GM12878 (cell line): Measurements from ENCODE around the gene FFAR1. TPM values are rescaled to one million over a fixed set of nuclear protein-coding genes. Genes with fewer than 3 reads are reported as not detected.

Source experiments
- ATAC-seq: fragments of 200-7000 bp; cut with Tn5 transposase; 3 replicates; pipeline ENCODE4 v1.9.1; 2020; ENCODE audit warnings: mild to moderate bottlenecking, moderate library complexity
- BruUV-seq: library from RNA; stranded (reverse); fragments of 400-500 nt; replicated peaks from 2 replicates; lab custom pipeline; 2021; lab: Mats Ljungman, UMichigan
- CTCF ChIA-PET: fragments of 300-600 bp; sonication (Branson Sonifier 250); formaldehyde crosslinking; extraction: SDS; loops from one replicate; lab custom pipeline; 2021; ENCODE audit warnings: inconsistent platforms; lab: Yijun Ruan, JAX
- POLR2A ChIA-PET: fragments of 350-600 bp; formaldehyde crosslinking; extraction: SDS; loops from one replicate; lab custom pipeline; 2021; ENCODE audit warnings: inconsistent platforms; lab: Charles Lee
- RAD21 ChIA-PET: fragments of 300-600 bp; sonication (Branson Sonifier 250); formaldehyde crosslinking; loops from one replicate; lab custom pipeline; 2023; ENCODE audit warnings: antibody characterized with exemption; ENCODE audit not compliant: unreplicated experiment; lab: Charles Lee
- SMC1A ChIA-PET: fragments of 300-600 bp; sonication (Branson Sonifier 250); formaldehyde crosslinking; loops from one replicate; lab custom pipeline; 2023; ENCODE audit not compliant: unreplicated experiment, uncharacterized antibody; lab: Charles Lee
- DNase-seq: peaks from one replicate; pipeline ENCODE4 v3.0.0-alpha.2; 2011; ENCODE audit warnings: low read depth, low spot score
- FAIRE-seq: peaks from 3 replicates; lab custom pipeline; 2011; peaks lifted over from hg19 to GRCh38; lab: Jason Lieb, UNC
- H2AFZ ChIP-seq: 2 replicates; pipeline ENCODE4 v1.6.0; 2011; ENCODE audit warnings: low read depth, low read length, control low read depth; ENCODE audit not compliant: control insufficient read depth
- H3K27ac ChIP-seq: 2 replicates; pipeline ENCODE4 v1.5.1; 2011; ENCODE audit warnings: control low read depth; ENCODE audit not compliant: control insufficient read depth, insufficient read depth
- H3K27me3 ChIP-seq, 2 experiments: replicated peaks in 1 of 2; 2 replicates each; pipeline versions ENCODE4 v1.6.0 to v1.6.1; 2011; ENCODE audit warnings: low read length in 1 of 2; ENCODE audit not compliant: control insufficient read depth in 2 of 2, insufficient read depth in 2 of 2
- H3K36me3 ChIP-seq, 2 experiments: 2 replicates each; pipeline ENCODE4 v1.5.1; 2011; ENCODE audit warnings: low read length in 1 of 2; ENCODE audit not compliant: control insufficient read depth in 2 of 2, insufficient read depth in 2 of 2
- H3K4me1 ChIP-seq: 2 replicates; pipeline ENCODE4 v1.6.1; 2011; ENCODE audit warnings: mild to moderate bottlenecking, low read length, moderate library complexity, mixed read lengths; ENCODE audit not compliant: control insufficient read depth, insufficient read depth
- H3K4me2 ChIP-seq: 2 replicates; pipeline ENCODE4 v1.6.0; 2011; ENCODE audit warnings: control low read depth; ENCODE audit not compliant: control insufficient read depth, insufficient read depth
- H3K4me3 ChIP-seq: fragments of 200-600 bp; sonication (generic); 2 replicates; pipeline ENCODE4 v1.5.1; 2016
- H3K79me2 ChIP-seq: 2 replicates; pipeline ENCODE4 v1.6.0; 2011; ENCODE audit warnings: low read length; ENCODE audit not compliant: control insufficient read depth, insufficient read depth
- H3K9ac ChIP-seq: 2 replicates; pipeline ENCODE4 v1.8.0; 2011; ENCODE audit warnings: low read length, control low read depth, mixed read lengths; ENCODE audit not compliant: control insufficient read depth, insufficient read depth
- H3K9me3 ChIP-seq: replicated peaks from 3 replicates; pipeline ENCODE4 v1.5.1; 2011; ENCODE audit warnings: mild to moderate bottlenecking, low read length; ENCODE audit not compliant: control insufficient read depth, insufficient read depth
- H4K20me1 ChIP-seq: 2 replicates; pipeline ENCODE4 v1.6.0; 2011; ENCODE audit not compliant: control insufficient read depth, insufficient read depth
- BHLHE40 ChIP-seq, 2 experiments: fragments of 450-650 bp in 1 of 2; IDR thresholded peaks; 2 replicates each; pipeline ENCODE4 v1.6.1; 2011 to 2017; ENCODE audit warnings: low read depth in 2 of 2, borderline replicate concordance in 1 of 2, improper control_type of control experiment in 1 of 2, low read length in 1 of 2, mild to moderate bottlenecking in 1 of 2
- CBX3 ChIP-seq: fragments of 200-600 bp; sonication (generic); IDR thresholded peaks from 2 replicates; pipeline ENCODE4 v1.6.1; 2016; ENCODE audit warnings: low read depth, borderline replicate concordance
- PAX8 ChIP-seq: fragments of 450-650 bp; IDR thresholded peaks from 2 replicates; pipeline ENCODE4 v1.6.1; 2017; ENCODE audit warnings: mild to moderate bottlenecking, moderate library complexity
- SIX5 ChIP-seq: IDR thresholded peaks from 2 replicates; pipeline ENCODE4 v1.6.1; 2011; ENCODE audit warnings: mild to moderate bottlenecking, low read depth, low read length, moderate library complexity; ENCODE audit not compliant: severe bottlenecking
- SMARCA5 ChIP-seq: fragments of 450-650 bp; IDR thresholded peaks from 2 replicates; pipeline ENCODE4 v1.6.1; 2017; ENCODE audit warnings: mild to moderate bottlenecking
- TARDBP ChIP-seq: IDR thresholded peaks from 2 replicates; pipeline ENCODE4 v1.6.1; 2016; ENCODE audit warnings: borderline replicate concordance
- WGBS: methylation state at CpG from one replicate; pipeline ENCODE4 v1.1.6; 2016; ENCODE audit warnings: low lambda C conversion rate; ENCODE audit not compliant: insufficient replicate concordance, insufficient coverage; ENCODE audit errors: missing lambda C conversion rate; 5-methylcytosine and 5-hydroxymethylcytosine counted together
- in situ Hi-C: fragments of 300-500 bp; cut with MboI; formaldehyde crosslinking; loops from 9 replicates; pipeline ENCODE4 v1.14.3; 2018; ENCODE audit warnings: mixed read lengths
- intact Hi-C: fragments of 100-400 bp; cut with micrococcal nuclease; formaldehyde crosslinking; loops from one replicate; pipeline ENCODE4 v1.14.2; 2022; ENCODE audit not compliant: unreplicated experiment
- polyA plus RNA-seq, 11 experiments: library from polyadenylated mRNA; depleted of rRNA in 4 of 11; unstranded in 6 of 11; stranded (reverse) in 5 of 11; fragments of >200 nt; fragmentation: Nextera tagmentation in 4 of 11; fragmentation: Illumina TruSeq in 1 of 11; extraction: Ambion mirVana in 4 of 11; extraction: Trizol in 1 of 11; gene quantifications; 1 replicate in 1 of 11; 2 replicates in 10 of 11; pipeline versions ENCODE4 v1.2.1 to v1.2.3, GENCODE V29; 2011 to 2016; ENCODE audit warnings: inconsistent platforms in 2 of 11, missing spikeins in 2 of 11, low read depth in 1 of 11
- total RNA-seq, 4 experiments: library from RNA; depleted of rRNA in 3 of 4; stranded (reverse); fragments of >200 nt in 3 of 4; fragmentation: Illumina TruSeq in 1 of 4; extraction: Trizol in 1 of 4; gene quantifications; 2 replicates each; pipeline versions ENCODE4 v1.2.1 to v1.2.3, GENCODE V29; 2013 to 2021
- TF ChIP-seq, protein P1 (sequence below): IDR thresholded peaks from 2 replicates; pipeline ENCODE4 v1.6.1; 2012; ENCODE audit warnings: low read depth, low read length, improper control_type of control experiment
- TF ChIP-seq, protein P2 (sequence below): IDR thresholded peaks from 2 replicates; pipeline ENCODE4 v1.6.1; 2012; ENCODE audit warnings: improper control_type of control experiment, low read depth, low read length; ENCODE audit not compliant: insufficient replicate concordance

FFAR1 gene
- total and polyA plus RNA-seq, 10 of the 15 experiments (the other 5 are each of a cell fraction or from before 2014, with no cell fraction given) = 0.05 to 0.62 (median 0.14) TPM; not detected in 2

DNA sequence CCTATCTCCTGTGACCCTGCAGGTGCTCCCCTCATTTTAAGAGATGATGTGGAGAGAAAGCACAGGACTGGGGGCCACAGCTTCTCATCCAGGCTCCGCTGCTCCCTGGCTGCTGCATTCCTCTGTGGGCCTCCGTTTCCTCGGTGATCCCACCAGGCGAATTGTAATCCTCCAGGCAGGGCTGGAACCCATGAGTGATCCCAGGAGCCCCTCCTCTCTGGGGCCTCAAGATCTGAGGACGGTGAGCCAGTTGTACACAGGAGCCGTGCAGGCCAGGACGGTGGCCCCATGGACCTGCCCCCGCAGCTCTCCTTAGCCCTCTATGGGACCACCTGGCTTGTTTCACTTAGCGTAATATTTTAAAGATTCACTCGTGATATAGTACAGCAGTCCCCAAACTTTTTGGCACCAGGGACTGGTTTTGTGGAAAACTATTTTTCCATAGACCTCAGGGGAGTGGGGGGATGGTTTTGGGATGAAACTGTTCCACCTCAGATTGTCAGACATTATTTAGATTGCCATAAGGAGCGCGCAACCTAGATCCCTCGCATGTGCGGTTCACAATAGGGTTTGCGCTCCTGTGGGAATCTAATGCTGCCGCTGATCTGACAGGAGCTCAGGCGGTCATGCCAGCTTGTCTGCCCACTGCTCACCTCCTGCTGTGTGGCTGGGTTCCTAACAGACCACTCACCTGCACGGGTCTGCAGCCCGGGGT lies 16.2 kb downstream of the FFAR1 start:
- no peak for FAIRE-seq
- ChIA-PET SMC1A (interaction anchor here (1.2 to 2.7 kb wide), 2 partner anchors 11 kb away, joined by 4 to 9 read pairs; no protein-coding TSS in a partner anchor), POLR2A (no interaction called here), RAD21 (interaction anchor here (0.7 kb wide), 1 partner anchor 98 kb away, joined by 3 read pairs; no protein-coding TSS in a partner anchor), CTCF (interaction anchor here (1.2 to 1.7 kb wide), 2 partner anchors 104 to 147 kb away, joined by 3 to 4 read pairs; no protein-coding TSS in a partner anchor)
- Histone ChIP-seq H4K20me1 (no peaks in the 10 kb centered on the region), H3K79me2 (no peaks in the 10 kb centered on the region), H3K9ac (no peak overlapping the region), H3K27me3 (0 out of 4 replicates have a peak, but pooled peaks cover 0 to 2% of the 10 kb centered on the region in 2 experiments), H3K36me3 (no peaks in the 10 kb centered on the region), H3K4me1 (peaks cover 5% of the 10 kb centered on the region), H3K4me2 (no peak overlapping the region), H2AFZ (no peak overlapping the region), H3K27ac (no peak overlapping the region), H3K4me3 (no peak overlapping the region), H3K9me3 (no peaks in the 10 kb centered on the region; the same call in 2 of the 3 replicates)
- in situ Hi-C loops (no loop called here), intact Hi-C loops (no loop called here)
- 68% methylated on average over 19 of the region's 19 CpGs for WGBS
- no peak for DNase-seq
- TF ChIP-seq BHLHE40 (IDR thresholded peaks at IDR 0.05; ENCODE audit: borderline replicate concordance in 1 of 2, low read depth in 2 of 2, low read length in 1 of 2) (no peak), CBX3 (no peak)
- no TSS peak for BruUV-seq
- no peak for ATAC-seq

DNA sequence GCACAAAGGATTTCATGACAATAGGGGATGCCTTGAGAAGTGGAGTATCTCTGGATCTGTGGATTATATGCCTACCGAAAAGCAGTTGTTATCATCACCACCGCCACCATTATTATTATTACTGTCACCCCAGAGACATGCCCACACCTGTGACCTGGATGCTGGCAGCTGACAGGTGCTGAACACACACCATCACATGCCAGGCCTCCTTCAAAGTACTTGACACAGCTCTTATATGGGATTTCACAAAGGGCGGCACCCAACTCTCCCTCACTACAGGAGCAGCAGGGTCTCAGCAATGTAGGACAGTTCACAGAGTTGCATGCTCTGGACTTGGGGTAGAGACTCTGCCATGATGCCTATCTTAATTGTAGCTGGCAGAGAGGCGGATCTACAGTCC lies 17.6 kb downstream of the FFAR1 start:
- Histone ChIP-seq H3K79me2 (no peaks in the 10 kb centered on the region), H3K27ac (no peak overlapping the region), H3K36me3 (no peaks in the 10 kb centered on the region), H3K9ac (no peak overlapping the region), H4K20me1 (no peaks in the 10 kb centered on the region), H3K9me3 (no peaks in the 10 kb centered on the region; the same call in 2 of the 3 replicates), H3K4me1 (peaks cover 5% of the 10 kb centered on the region), H3K27me3 (0 out of 4 replicates have a peak, but pooled peaks cover 0 to 2% of the 10 kb centered on the region in 2 experiments), H3K4me3 (no peak overlapping the region), H3K4me2 (no peak overlapping the region), H2AFZ (no peak overlapping the region)
- ChIA-PET SMC1A (interaction anchor here (1.0 to 2.7 kb wide), 3 partner anchors 9 to 36 kb away, joined by 3 to 9 read pairs (median 7); no protein-coding TSS in a partner anchor), RAD21 (no interaction called here), POLR2A (no interaction called here), CTCF (interaction anchor here (0.5 to 1.7 kb wide), 3 partner anchors 12 to 394 kb away, joined by 3 to 6 read pairs (median 4); no protein-coding TSS in a partner anchor)
- WGBS = 75% methylated on average over 4 of the region's 4 CpGs
- no peak for ATAC-seq
- intact Hi-C loops = no loop called here
- no TSS peak for BruUV-seq
- in situ Hi-C loops = no loop called here
- TF ChIP-seq, protein P1, sequence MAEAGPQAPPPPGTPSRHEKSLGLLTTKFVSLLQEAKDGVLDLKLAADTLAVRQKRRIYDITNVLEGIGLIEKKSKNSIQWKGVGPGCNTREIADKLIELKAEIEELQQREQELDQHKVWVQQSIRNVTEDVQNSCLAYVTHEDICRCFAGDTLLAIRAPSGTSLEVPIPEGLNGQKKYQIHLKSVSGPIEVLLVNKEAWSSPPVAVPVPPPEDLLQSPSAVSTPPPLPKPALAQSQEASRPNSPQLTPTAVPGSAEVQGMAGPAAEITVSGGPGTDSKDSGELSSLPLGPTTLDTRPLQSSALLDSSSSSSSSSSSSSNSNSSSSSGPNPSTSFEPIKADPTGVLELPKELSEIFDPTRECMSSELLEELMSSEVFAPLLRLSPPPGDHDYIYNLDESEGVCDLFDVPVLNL = no peak
- TF ChIP-seq, protein P2, sequence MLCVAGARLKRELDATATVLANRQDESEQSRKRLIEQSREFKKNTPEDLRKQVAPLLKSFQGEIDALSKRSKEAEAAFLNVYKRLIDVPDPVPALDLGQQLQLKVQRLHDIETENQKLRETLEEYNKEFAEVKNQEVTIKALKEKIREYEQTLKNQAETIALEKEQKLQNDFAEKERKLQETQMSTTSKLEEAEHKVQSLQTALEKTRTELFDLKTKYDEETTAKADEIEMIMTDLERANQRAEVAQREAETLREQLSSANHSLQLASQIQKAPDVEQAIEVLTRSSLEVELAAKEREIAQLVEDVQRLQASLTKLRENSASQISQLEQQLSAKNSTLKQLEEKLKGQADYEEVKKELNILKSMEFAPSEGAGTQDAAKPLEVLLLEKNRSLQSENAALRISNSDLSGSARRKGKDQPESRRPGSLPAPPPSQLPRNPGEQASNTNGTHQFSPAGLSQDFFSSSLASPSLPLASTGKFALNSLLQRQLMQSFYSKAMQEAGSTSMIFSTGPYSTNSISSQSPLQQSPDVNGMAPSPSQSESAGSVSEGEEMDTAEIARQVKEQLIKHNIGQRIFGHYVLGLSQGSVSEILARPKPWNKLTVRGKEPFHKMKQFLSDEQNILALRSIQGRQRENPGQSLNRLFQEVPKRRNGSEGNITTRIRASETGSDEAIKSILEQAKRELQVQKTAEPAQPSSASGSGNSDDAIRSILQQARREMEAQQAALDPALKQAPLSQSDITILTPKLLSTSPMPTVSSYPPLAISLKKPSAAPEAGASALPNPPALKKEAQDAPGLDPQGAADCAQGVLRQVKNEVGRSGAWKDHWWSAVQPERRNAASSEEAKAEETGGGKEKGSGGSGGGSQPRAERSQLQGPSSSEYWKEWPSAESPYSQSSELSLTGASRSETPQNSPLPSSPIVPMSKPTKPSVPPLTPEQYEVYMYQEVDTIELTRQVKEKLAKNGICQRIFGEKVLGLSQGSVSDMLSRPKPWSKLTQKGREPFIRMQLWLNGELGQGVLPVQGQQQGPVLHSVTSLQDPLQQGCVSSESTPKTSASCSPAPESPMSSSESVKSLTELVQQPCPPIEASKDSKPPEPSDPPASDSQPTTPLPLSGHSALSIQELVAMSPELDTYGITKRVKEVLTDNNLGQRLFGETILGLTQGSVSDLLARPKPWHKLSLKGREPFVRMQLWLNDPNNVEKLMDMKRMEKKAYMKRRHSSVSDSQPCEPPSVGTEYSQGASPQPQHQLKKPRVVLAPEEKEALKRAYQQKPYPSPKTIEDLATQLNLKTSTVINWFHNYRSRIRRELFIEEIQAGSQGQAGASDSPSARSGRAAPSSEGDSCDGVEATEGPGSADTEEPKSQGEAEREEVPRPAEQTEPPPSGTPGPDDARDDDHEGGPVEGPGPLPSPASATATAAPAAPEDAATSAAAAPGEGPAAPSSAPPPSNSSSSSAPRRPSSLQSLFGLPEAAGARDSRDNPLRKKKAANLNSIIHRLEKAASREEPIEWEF = no peak
- TF ChIP-seq PAX8 = no peak
- no peak for TF ChIP-seq SIX5
- TF ChIP-seq TARDBP = no peak
- no peak for TF ChIP-seq SMARCA5
- FAIRE-seq = no peak
- no peak for DNase-seq
